CD4-positive, alpha-beta T cell treated with Interleukin-4 for 4 hours (primary cell): ENCODE measurements around the gene TDRD15.
"Not testable (repeated sequence)": the region's sequence is repeated elsewhere in the genome, so short reads cannot be mapped to it uniquely, and the experiment has no call there.

ENCODE experiments used
- DNase-seq: peaks from one replicate; pipeline ENCODE4 v3.0.0-alpha.2; 2020

The TDRD15 gene

DNA sequence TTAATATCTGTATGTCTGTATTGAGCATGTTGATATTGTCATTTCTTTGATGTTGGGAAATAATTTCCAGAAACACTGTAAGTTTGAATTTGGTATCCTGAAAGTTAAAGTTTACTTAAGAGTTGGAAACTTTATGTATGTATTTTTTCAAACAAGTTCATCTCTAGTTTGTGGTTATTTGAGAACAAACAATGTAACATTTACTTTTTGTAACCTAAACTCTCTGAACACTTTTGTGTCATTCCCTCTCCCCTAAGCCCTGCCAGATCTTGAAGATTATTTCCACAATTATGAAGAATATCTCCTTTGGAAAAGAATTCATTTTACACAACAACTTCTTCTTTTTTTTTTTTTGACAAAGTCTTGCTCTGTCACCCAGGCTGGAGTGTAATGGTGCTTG is 24.9 kb downstream of the TDRD15 start:
- no peak for DNase-seq

GRCh38 chr2:21151234-21151633 is 27.5 kb downstream of the TDRD15 start:
- DNase-seq, result not testable (repeated sequence)

DNA sequence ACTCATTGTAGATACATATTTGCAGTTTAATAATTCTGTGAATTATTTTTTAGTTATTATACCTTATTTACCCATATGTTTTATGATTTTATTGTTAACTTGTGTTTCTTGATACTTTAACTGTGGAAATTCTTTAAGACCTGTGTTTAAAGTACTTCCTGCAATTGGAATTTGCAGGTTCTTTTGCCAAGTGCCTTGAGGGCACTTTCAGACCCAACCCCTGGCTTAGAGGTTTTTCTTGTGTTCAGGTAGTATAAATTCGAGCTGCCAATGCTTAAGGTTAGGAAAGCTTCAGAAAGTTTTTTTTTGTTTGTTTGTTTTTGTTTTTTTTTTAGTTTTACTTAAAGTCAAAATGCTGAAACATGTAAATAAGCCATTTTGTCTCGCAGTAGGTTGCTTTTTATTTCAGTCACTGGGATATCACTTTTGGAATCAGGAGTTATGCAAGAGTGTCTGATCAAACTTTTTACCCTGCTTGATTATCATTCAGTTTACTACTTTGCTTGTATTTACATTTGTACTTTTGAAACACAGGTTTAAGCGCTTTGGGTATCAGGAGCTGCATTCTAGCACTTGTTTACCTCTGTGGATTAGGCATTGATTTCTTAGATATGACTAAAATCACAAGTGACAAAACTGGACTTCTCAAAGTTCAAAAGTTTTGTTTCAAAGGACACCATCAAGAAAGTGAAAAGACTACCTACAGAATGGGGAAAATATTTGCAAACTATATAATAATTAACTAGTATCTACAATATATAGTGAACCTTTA is 31.8 kb downstream of the TDRD15 start:
- no peak for DNase-seq

- no peak for DNase-seq
Observed at GRCh38 chr2:21161122-21161521, 37.4 kb downstream of the TDRD15 start.

GRCh38 chr2:21161832-21162614 is 38.3 kb downstream of the TDRD15 start:
- no peak for DNase-seq

GRCh38 chr2:21162615-21162878 is 38.8 kb downstream of the TDRD15 start:
- DNase-seq, result no peak

- DNase-seq, result no peak
Observed at GRCh38 chr2:21163213-21163612, 39.4 kb downstream of the TDRD15 start.

DNA sequence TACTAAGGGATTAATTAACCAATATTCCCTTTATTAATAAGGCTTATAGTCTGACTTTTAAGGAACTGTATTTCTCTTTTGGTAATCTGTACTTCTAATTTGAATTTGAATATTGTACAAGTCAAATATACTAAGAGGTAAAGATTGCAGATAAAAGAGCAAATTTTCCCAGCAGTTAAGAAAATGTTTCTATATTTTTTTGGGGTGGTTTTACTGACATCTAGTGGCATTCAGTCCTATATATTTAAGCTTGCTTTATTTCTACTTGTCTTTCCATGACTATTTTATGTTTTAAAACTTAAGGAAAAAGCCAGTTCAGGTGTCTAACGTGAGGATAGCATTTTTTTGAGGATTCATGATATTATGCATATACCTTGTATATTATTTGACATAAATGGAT is 41.6 kb downstream of the TDRD15 start:
- DNase-seq, result no peak

GRCh38 chr2:21175895-21176646 is 52.3 kb downstream of the TDRD15 start:
- no peak for DNase-seq

GRCh38 chr2:21181957-21182356 is 58.2 kb downstream of the TDRD15 start:
- DNase-seq, result no peak

DNA sequence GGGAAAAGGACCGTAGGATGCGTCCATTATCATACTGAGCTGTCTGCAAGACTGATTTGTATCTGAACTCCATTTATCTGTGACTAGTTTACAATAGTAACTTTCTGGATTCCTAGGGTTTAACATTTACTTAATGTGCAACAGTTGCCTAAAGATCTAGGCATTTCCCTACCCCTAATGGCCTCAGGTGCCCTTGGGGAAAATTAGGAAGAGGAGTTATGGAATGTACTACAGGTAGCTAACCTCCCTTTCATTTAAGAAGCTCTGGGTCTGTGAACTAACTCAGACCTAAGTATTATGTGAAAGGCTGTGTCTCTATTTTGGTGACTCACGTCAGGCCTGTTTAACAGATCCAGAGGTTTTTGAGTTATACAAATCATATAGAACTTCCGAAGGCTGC is 59.5 kb downstream of the TDRD15 start:
- DNase-seq, result no peak

DNA sequence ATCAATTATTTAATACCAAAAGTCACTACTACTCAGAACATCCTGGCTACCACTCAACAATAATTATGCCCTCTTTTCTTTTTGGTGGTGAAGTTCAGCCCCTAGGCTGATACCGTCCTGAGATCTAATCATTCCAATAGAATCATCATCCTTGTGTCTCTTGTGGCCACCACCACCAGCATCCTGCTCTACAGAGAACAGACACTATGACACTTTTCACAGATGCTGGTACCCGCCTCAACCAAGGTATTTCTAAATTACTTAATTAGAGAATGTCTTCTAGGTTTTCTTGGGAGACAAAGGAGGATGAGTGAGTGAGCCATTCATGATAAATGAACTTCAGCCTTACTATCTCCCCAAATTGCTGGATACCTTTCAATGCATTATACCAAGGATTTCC is 60.0 kb downstream of the TDRD15 start:
- no peak for DNase-seq

DNA sequence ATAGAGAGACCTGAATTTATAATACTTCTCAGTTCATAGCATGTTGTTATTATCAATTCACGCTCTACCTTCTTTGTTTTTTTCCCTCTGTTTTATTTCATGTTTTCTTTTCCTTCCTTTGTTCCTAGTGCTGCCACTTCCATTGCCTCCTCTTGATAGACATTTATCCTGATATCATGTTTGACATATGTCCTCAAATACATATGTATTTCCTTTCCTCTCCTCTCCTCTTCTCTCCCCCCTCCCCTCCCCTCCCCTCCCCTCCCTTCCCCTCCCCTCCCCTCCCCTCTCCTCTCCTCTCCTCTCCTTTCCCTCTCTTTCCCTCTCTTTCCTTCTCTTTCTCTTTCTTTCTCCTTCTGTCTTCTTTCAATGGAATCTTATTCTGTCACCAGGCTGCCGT is 67.8 kb downstream of the TDRD15 start:
- DNase-seq, result no peak
